Panc1 (cell line): ENCODE results near the gene CBS.
"Not testable (repeated sequence)": the region's sequence is repeated elsewhere in the genome, so short reads cannot be mapped to it uniquely, and the experiment has no call there.

Experiments
- POLR2AphosphoS5 ChIP-seq: IDR thresholded peaks from 2 replicates; pipeline ENCODE4 v1.6.1; 2012; ENCODE audit warnings: mild to moderate bottlenecking, low read depth, low read length, moderate library complexity
- SIN3A ChIP-seq: IDR thresholded peaks from 2 replicates; pipeline ENCODE4 v1.6.1; 2012; ENCODE audit warnings: low read depth, mild to moderate bottlenecking, low read length, moderate library complexity, borderline replicate concordance; ENCODE audit not compliant: insufficient read depth
- TCF7L2 ChIP-seq: IDR thresholded peaks from 2 replicates; pipeline ENCODE4 v1.6.1; 2011; ENCODE audit warnings: mild to moderate bottlenecking, low read depth, low read length, inconsistent platforms
- TF ChIP-seq, protein P1 (sequence below): fragments of 450-650 bp; IDR thresholded peaks from 2 replicates; pipeline ENCODE4 v1.5.1; 2017; ENCODE audit warnings: mild to moderate bottlenecking
- TF ChIP-seq, protein P2 (sequence below), 2 experiments: IDR thresholded peaks; 2 replicates each; pipeline ENCODE4 v1.6.1; 2011 to 2012; ENCODE audit warnings: low read depth in 2 of 2, control low read depth in 1 of 2, low read length in 1 of 2, mild to moderate bottlenecking in 1 of 2, moderate library complexity in 1 of 2; ENCODE audit not compliant: insufficient read depth in 1 of 2

DNA sequence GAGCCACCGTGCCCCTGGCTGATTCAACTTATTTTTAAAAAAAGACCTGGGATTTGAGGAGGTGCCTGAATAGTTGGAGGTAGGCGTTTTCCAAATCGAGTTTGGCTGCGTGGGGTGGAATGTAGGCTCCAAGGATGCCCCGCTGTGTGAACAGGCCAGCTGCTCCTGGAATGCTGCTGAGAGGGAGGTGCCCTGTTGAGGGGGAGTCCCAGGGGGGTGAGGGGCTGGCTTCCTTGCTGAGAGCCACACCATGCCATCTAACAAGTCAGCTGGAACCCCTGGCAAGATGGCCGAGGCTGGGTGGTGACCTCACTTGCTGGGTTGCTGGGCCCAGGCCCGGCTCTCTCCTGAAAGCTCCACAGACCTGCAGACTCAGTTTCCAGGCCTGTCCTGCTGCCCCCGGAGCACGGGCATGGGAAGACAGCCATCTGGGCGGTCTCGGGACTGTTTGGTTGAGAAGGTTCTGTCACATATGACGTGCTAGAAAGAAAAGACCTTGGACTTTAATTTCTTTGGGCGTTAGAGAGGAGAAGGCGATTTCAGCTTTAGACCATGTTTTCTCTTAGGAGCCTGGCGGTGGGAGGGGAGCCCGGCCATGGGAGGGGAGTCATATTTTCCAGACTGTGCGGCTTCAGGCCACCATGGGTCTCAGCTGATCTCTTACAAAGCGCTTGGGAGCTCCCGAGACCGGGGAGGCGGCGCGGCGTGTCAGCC, 7.1 kb upstream of the CBS start:
- TF ChIP-seq, protein P1, sequence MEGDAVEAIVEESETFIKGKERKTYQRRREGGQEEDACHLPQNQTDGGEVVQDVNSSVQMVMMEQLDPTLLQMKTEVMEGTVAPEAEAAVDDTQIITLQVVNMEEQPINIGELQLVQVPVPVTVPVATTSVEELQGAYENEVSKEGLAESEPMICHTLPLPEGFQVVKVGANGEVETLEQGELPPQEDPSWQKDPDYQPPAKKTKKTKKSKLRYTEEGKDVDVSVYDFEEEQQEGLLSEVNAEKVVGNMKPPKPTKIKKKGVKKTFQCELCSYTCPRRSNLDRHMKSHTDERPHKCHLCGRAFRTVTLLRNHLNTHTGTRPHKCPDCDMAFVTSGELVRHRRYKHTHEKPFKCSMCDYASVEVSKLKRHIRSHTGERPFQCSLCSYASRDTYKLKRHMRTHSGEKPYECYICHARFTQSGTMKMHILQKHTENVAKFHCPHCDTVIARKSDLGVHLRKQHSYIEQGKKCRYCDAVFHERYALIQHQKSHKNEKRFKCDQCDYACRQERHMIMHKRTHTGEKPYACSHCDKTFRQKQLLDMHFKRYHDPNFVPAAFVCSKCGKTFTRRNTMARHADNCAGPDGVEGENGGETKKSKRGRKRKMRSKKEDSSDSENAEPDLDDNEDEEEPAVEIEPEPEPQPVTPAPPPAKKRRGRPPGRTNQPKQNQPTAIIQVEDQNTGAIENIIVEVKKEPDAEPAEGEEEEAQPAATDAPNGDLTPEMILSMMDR, result not testable (repeated sequence)
- TF ChIP-seq SIN3A, POLR2AphosphoS5, TCF7L2: not testable (repeated sequence)
- TF ChIP-seq, protein P2, sequence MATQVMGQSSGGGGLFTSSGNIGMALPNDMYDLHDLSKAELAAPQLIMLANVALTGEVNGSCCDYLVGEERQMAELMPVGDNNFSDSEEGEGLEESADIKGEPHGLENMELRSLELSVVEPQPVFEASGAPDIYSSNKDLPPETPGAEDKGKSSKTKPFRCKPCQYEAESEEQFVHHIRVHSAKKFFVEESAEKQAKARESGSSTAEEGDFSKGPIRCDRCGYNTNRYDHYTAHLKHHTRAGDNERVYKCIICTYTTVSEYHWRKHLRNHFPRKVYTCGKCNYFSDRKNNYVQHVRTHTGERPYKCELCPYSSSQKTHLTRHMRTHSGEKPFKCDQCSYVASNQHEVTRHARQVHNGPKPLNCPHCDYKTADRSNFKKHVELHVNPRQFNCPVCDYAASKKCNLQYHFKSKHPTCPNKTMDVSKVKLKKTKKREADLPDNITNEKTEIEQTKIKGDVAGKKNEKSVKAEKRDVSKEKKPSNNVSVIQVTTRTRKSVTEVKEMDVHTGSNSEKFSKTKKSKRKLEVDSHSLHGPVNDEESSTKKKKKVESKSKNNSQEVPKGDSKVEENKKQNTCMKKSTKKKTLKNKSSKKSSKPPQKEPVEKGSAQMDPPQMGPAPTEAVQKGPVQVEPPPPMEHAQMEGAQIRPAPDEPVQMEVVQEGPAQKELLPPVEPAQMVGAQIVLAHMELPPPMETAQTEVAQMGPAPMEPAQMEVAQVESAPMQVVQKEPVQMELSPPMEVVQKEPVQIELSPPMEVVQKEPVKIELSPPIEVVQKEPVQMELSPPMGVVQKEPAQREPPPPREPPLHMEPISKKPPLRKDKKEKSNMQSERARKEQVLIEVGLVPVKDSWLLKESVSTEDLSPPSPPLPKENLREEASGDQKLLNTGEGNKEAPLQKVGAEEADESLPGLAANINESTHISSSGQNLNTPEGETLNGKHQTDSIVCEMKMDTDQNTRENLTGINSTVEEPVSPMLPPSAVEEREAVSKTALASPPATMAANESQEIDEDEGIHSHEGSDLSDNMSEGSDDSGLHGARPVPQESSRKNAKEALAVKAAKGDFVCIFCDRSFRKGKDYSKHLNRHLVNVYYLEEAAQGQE (IDR thresholded peaks at IDR 0.05; ENCODE audit: insufficient read depth in 1 of 2, low read depth in 2 of 2, low read length in 1 of 2), result not testable (repeated sequence)
